ENCODE measurements around the gene AADAT. TPM values are rescaled to one million over a fixed set of nuclear protein-coding genes. Genes with fewer than 3 reads are reported as not detected.

The AADAT gene
- total and polyA plus RNA-seq, 2 donors from 2014 or later = 2.6 to 4.6 TPM

GRCh38 chr4:170137466-170137865 lies 47.7 kb upstream of the AADAT start:
- Histone ChIP-seq H3K27ac (ENCODE audit: low read depth in 2 of 2, low read length in 2 of 2) (no peak overlapping the region), H3K27me3 (ENCODE audit: control insufficient read depth, insufficient read depth, low read length) (no peaks in the 10 kb centered on the region), H3K4me1 (ENCODE audit: control insufficient read depth in 2 of 3, insufficient read depth in 2 of 3, low read depth in 1 of 3, low read length in 3 of 3) (no peaks in the 10 kb centered on the region), H3K36me3 (ENCODE audit: control insufficient read depth in 2 of 3, insufficient read depth in 3 of 3, low read length in 3 of 3) (no peaks in the 10 kb centered on the region), H3K9me3 (ENCODE audit: control insufficient read depth in 2 of 3, insufficient read depth in 1 of 3, low read length in 3 of 3) (peaks cover 0 to 4% (median 2%) of the 10 kb centered on the region in 3 donors), H3K9ac (ENCODE audit: low read length in 3 of 3) (no peak overlapping the region), H3K4me3 (ENCODE audit: low read length in 3 of 3) (no peak overlapping the region)
- DNase-seq (no peak), FAIRE-seq (no peak)
- intact Hi-C loops (cut with DNase I) = no loop called here
- no peak for TF ChIP-seq CTCF (IDR thresholded peaks at IDR 0.05; ENCODE audit: borderline replicate concordance, extremely low read depth, insufficient read depth)

- H3K4me3 ChIP-seq (ENCODE audit: low read length in 3 of 3) = no peak overlapping the region
- H3K27ac ChIP-seq (ENCODE audit: low read depth in 2 of 2, low read length in 2 of 2) = no peak overlapping the region
- peaks cover 0 to 4% (median 2%) of the 10 kb centered on the region in 3 donors for H3K9me3 ChIP-seq (ENCODE audit: control insufficient read depth in 2 of 3, insufficient read depth in 1 of 3, low read length in 3 of 3)
- no peaks in the 10 kb centered on the region for H3K27me3 ChIP-seq (ENCODE audit: control insufficient read depth, insufficient read depth, low read length)
- intact Hi-C loops (cut with DNase I) = no loop called here
- H3K4me1 ChIP-seq (ENCODE audit: control insufficient read depth in 2 of 3, insufficient read depth in 2 of 3, low read depth in 1 of 3, low read length in 3 of 3) = no peaks in the 10 kb centered on the region
- DNase-seq (no peak), FAIRE-seq (no peak)
- H3K36me3 ChIP-seq (ENCODE audit: control insufficient read depth in 2 of 3, insufficient read depth in 3 of 3, low read length in 3 of 3) = no peaks in the 10 kb centered on the region
- no peak overlapping the region for H3K9ac ChIP-seq (ENCODE audit: low read length in 3 of 3)
- no peak for TF ChIP-seq CTCF (IDR thresholded peaks at IDR 0.05; ENCODE audit: borderline replicate concordance, extremely low read depth, insufficient read depth)
Observed at GRCh38 chr4:170134821-170135220, 45.1 kb upstream of the AADAT start.

DNA sequence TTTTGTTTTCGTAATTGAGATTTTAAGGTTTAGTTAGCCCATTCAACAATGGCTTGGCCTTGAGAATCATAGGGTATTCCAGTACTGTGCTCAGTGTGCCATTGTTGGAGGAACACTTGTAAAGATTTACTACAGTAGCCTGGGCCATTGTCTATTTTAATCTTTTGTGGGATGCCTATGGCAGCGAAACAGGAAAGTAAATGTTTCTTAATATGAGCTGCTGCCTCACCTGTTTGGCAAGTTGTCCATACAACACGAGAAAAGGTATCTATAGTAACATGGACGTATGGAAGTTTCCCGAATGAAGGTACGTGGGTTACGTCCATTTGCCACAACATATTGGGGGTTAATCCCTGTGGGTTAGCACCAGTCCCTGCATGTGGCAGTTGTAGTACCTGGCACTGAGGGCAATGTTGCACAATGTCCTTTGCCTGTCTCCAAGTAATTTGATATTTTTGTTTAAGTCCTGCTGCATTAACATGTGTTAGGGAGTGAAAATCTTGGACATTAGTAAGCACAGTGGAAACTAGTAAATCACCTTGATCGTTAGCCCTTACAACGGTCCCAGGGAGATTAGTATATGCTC lies 38.6 kb upstream of the AADAT start:
- intact Hi-C loops (cut with DNase I) = no loop called here
- TF ChIP-seq CTCF (IDR thresholded peaks at IDR 0.05; ENCODE audit: borderline replicate concordance, extremely low read depth, insufficient read depth) = no peak

DNA sequence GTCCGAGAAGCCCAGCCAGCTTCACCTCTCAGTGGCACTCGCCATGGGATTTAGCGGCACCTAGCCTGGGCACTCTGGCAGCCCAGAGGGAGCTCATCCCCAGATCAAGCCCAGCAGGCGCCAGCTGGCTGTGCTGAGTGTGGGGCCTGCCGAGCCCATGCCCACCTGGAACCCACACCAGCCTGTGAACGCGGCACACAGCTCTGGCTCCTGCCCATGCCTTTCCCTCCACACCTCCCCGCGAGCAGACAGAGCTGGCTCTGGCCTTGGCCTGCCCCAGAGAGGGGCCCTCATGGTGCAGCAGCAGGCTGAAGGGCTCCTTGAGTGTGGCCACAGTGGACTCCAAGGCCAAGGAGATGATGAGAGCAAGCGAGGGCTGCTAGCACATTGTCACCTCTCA lies 38.0 kb upstream of the AADAT start:
- Histone ChIP-seq H3K36me3 (ENCODE audit: control insufficient read depth in 2 of 3, insufficient read depth in 3 of 3, low read length in 3 of 3) (no peaks in the 10 kb centered on the region), H3K4me3 (ENCODE audit: low read length in 3 of 3) (no peak overlapping the region), H3K27ac (ENCODE audit: low read depth in 2 of 2, low read length in 2 of 2) (no peak overlapping the region), H3K4me1 (ENCODE audit: control insufficient read depth in 2 of 3, insufficient read depth in 2 of 3, low read depth in 1 of 3, low read length in 3 of 3) (no peaks in the 10 kb centered on the region), H3K9ac (ENCODE audit: low read length in 3 of 3) (no peak overlapping the region), H3K27me3 (ENCODE audit: control insufficient read depth, insufficient read depth, low read length) (no peaks in the 10 kb centered on the region), H3K9me3 (ENCODE audit: control insufficient read depth in 2 of 3, insufficient read depth in 1 of 3, low read length in 3 of 3) (no peaks in the 10 kb centered on the region)
- intact Hi-C loops (cut with DNase I) = no loop called here
- FAIRE-seq (no peak), DNase-seq (no peak)
- no peak for TF ChIP-seq CTCF (IDR thresholded peaks at IDR 0.05; ENCODE audit: borderline replicate concordance, extremely low read depth, insufficient read depth)

More for the DNA sequence above, 38.6 kb upstream of the AADAT start:
- no peak overlapping the region for H3K4me3 ChIP-seq (ENCODE audit: low read length in 3 of 3)
- peaks cover 0 to 3% (median 2%) of the 10 kb centered on the region in 3 donors for H3K9me3 ChIP-seq (ENCODE audit: control insufficient read depth in 2 of 3, insufficient read depth in 1 of 3, low read length in 3 of 3)
- H3K27me3 ChIP-seq (ENCODE audit: control insufficient read depth, insufficient read depth, low read length) = no peaks in the 10 kb centered on the region
- no peak for FAIRE-seq
- H3K9ac ChIP-seq (ENCODE audit: low read length in 3 of 3) = no peak overlapping the region
- no peak overlapping the region for H3K27ac ChIP-seq (ENCODE audit: low read depth in 2 of 2, low read length in 2 of 2)
- no peaks in the 10 kb centered on the region for H3K4me1 ChIP-seq (ENCODE audit: control insufficient read depth in 2 of 3, insufficient read depth in 2 of 3, low read depth in 1 of 3, low read length in 3 of 3)
- peak in 2 of 5 donors; percentile 14 to 30 for DNase-seq
- H3K36me3 ChIP-seq (ENCODE audit: control insufficient read depth in 2 of 3, insufficient read depth in 3 of 3, low read length in 3 of 3) = no peaks in the 10 kb centered on the region
